IMR-90 (cell line): ENCODE results near the gene GPR149. TPM values are rescaled to one million over a fixed set of nuclear protein-coding genes. Genes with fewer than 3 reads are reported as not detected.

Experiments used
- ATAC-seq: fragments of 200-7000 bp; cut with Tn5 transposase; 2 replicates; pipeline ENCODE4 v1.9.1; 2020; ENCODE audit warnings: low read depth, mild to moderate bottlenecking, moderate library complexity
- BruUV-seq: library from RNA; stranded (reverse); fragments of 400-500 nt; replicated peaks from 2 replicates; lab custom pipeline; 2021; lab: Mats Ljungman, UMichigan
- CTCF ChIA-PET: fragments of 300-600 bp; formaldehyde crosslinking; extraction: SDS; loops from one replicate; lab custom pipeline; 2021; ENCODE audit warnings: antibody characterized with exemption; lab: Yijun Ruan, JAX
- POLR2A ChIA-PET: fragments of 300-600 bp; sonication (Branson Sonifier 250); formaldehyde crosslinking; loops from one replicate; lab custom pipeline; 2022; ENCODE audit warnings: antibody characterized with exemption; ENCODE audit not compliant: unreplicated experiment; lab: Charles Lee
- DNase-seq: peaks from one replicate; pipeline ENCODE4 v3.0.0; 2013
- H2AFZ ChIP-seq: replicated peaks from 2 replicates; pipeline ENCODE3; 2013; ENCODE audit warnings: low read length, mild to moderate bottlenecking; ENCODE audit not compliant: poor library complexity
- H2AK5ac ChIP-seq: 2 replicates; pipeline ENCODE4 v1.6.1; 2013; ENCODE audit warnings: low read depth, low read length, inconsistent platforms
- H2AK9ac ChIP-seq: replicated peaks from 2 replicates; pipeline ENCODE3; 2013; ENCODE audit warnings: mild to moderate bottlenecking, low read depth, low read length, moderate library complexity; ENCODE audit not compliant: poor library complexity
- H2BK120ac ChIP-seq: 2 replicates; pipeline ENCODE4 v1.6.1; 2013; ENCODE audit warnings: low read depth, low read length, inconsistent platforms
- H2BK15ac ChIP-seq: 3 replicates; pipeline ENCODE4 v1.6.1; 2013; ENCODE audit warnings: low read depth, low read length, inconsistent platforms
- H2BK20ac ChIP-seq: 2 replicates; pipeline ENCODE4 v1.6.1; 2013; ENCODE audit warnings: low read depth, mild to moderate bottlenecking, inconsistent platforms, low read length, moderate library complexity
- H2BK5ac ChIP-seq: 2 replicates; pipeline ENCODE4 v1.6.1; 2013; ENCODE audit warnings: mild to moderate bottlenecking, low read depth, low read length, inconsistent platforms; ENCODE audit not compliant: poor library complexity, severe bottlenecking
- H3K14ac ChIP-seq: replicated peaks from 2 replicates; pipeline ENCODE4 v1.6.1; 2013; ENCODE audit warnings: low read depth, low read length, inconsistent platforms
- H3K18ac ChIP-seq: 2 replicates; pipeline ENCODE4 v1.6.1; 2013; ENCODE audit warnings: low read depth, low read length, control low read depth
- H3K23ac ChIP-seq: 2 replicates; pipeline ENCODE4 v1.6.1; 2013; ENCODE audit warnings: low read depth, low read length, inconsistent platforms
- H3K27ac ChIP-seq: 2 replicates; pipeline ENCODE4 v1.5.1; 2013; ENCODE audit warnings: mild to moderate bottlenecking, control low read depth, low read length; ENCODE audit not compliant: insufficient read depth
- H3K27me3 ChIP-seq: 2 replicates; pipeline ENCODE4 v1.6.1; 2013; ENCODE audit warnings: low read length; ENCODE audit not compliant: control insufficient read depth, insufficient read depth
- H3K36me3 ChIP-seq: 2 replicates; pipeline ENCODE4 v1.6.1; 2013; ENCODE audit warnings: low read length, mixed read lengths; ENCODE audit not compliant: control insufficient read depth, insufficient read depth
- H3K4ac ChIP-seq: 2 replicates; pipeline ENCODE4 v1.6.1; 2013; ENCODE audit warnings: low read depth, low read length, inconsistent platforms
- H3K4me1 ChIP-seq: 2 replicates; pipeline ENCODE4 v1.6.1; 2013; ENCODE audit warnings: low read length, mixed read lengths; ENCODE audit not compliant: control insufficient read depth, insufficient read depth
- H3K4me2 ChIP-seq: 2 replicates; pipeline ENCODE4 v1.6.1; 2013; ENCODE audit warnings: low read depth, mild to moderate bottlenecking, control low read depth, low read length, moderate library complexity
- H3K4me3 ChIP-seq: 2 replicates; pipeline ENCODE4 v1.5.1; 2013; ENCODE audit warnings: low read depth, mild to moderate bottlenecking, control low read depth, low read length, moderate library complexity; ENCODE audit not compliant: insufficient read depth
- H3K56ac ChIP-seq: 2 replicates; pipeline ENCODE4 v1.6.1; 2013; ENCODE audit warnings: low read length, inconsistent platforms; ENCODE audit not compliant: insufficient read depth; ENCODE audit errors: extremely low read depth
- H3K79me1 ChIP-seq, 2 experiments: 2 replicates each; pipeline ENCODE4 v1.6.1; 2013; ENCODE audit warnings: low read length in 2 of 2, inconsistent platforms in 1 of 2, low read depth in 1 of 2
- H3K9ac ChIP-seq: 2 replicates; pipeline ENCODE4 v1.6.1; 2013; ENCODE audit warnings: low read depth, low read length, control low read depth
- H3K9me1 ChIP-seq: 2 replicates; pipeline ENCODE4 v1.6.1; 2013; ENCODE audit warnings: low read length, inconsistent platforms; ENCODE audit not compliant: insufficient read depth
- H3K9me3 ChIP-seq: 2 replicates; pipeline ENCODE4 v1.6.1; 2013; ENCODE audit warnings: low read length; ENCODE audit not compliant: control insufficient read depth, insufficient read depth
- H4K20me1 ChIP-seq: 2 replicates; pipeline ENCODE4 v1.6.1; 2013; ENCODE audit warnings: low read length, inconsistent platforms; ENCODE audit not compliant: insufficient read depth
- H4K5ac ChIP-seq: 2 replicates; pipeline ENCODE4 v1.6.1; 2013; ENCODE audit warnings: mild to moderate bottlenecking, low read depth, low read length, control low read depth
- H4K8ac ChIP-seq, 2 experiments: 2 replicates each; pipeline ENCODE4 v1.6.1; 2013; ENCODE audit warnings: low read depth in 2 of 2, low read length in 2 of 2, control low read depth in 1 of 2, inconsistent platforms in 1 of 2
- H4K91ac ChIP-seq: 2 replicates; pipeline ENCODE4 v1.6.1; 2013; ENCODE audit warnings: low read depth, low read length, inconsistent platforms; ENCODE audit not compliant: insufficient read depth
- BHLHE40 ChIP-seq: fragments of 150-350 bp; IDR thresholded peaks from 2 replicates; pipeline ENCODE4 v1.6.1; 2016; ENCODE audit warnings: mild to moderate bottlenecking, low read depth, low read length
- CEBPB ChIP-seq: IDR thresholded peaks from 2 replicates; pipeline ENCODE4 v1.6.1; 2012; ENCODE audit warnings: low read depth, low read length, improper control_type of control experiment
- CHD1 ChIP-seq: IDR thresholded peaks from 2 replicates; pipeline ENCODE4 v1.6.1; 2012; ENCODE audit warnings: low read depth, low read length, improper control_type of control experiment
- CTCF ChIP-seq: conservative IDR thresholded peaks from 2 replicates; pipeline ENCODE4 v1.5.1; 2012; ENCODE audit warnings: mild to moderate bottlenecking, low read depth, low read length, improper control_type of control experiment
- ELK1 ChIP-seq: fragments of 150-350 bp; IDR thresholded peaks from 2 replicates; pipeline ENCODE4 v1.6.1; 2016; ENCODE audit warnings: low read depth, mild to moderate bottlenecking, low read length, moderate library complexity, borderline replicate concordance
- FOS ChIP-seq: fragments of 150-350 bp; IDR thresholded peaks from 2 replicates; pipeline ENCODE4 v1.6.1; 2016; ENCODE audit warnings: low read depth, low read length
- MAFK ChIP-seq: IDR thresholded peaks from 2 replicates; pipeline ENCODE4 v1.6.1; 2012; ENCODE audit warnings: low read depth, low read length, improper control_type of control experiment
- MAZ ChIP-seq: IDR thresholded peaks from 2 replicates; pipeline ENCODE4 v1.6.1; 2012; ENCODE audit warnings: low read depth, mild to moderate bottlenecking, low read length, improper control_type of control experiment, moderate library complexity, borderline replicate concordance
- MXI1 ChIP-seq: IDR thresholded peaks from 2 replicates; pipeline ENCODE4 v1.6.1; 2012; ENCODE audit warnings: low read depth, mild to moderate bottlenecking, low read length, moderate library complexity, borderline replicate concordance
- NFE2L2 ChIP-seq: fragments of 150-350 bp; IDR thresholded peaks from 2 replicates; pipeline ENCODE4 v1.6.1; 2016; ENCODE audit warnings: low read depth, mild to moderate bottlenecking, low read length
- POLR2A ChIP-seq: IDR thresholded peaks from 2 replicates; pipeline ENCODE4 v1.6.1; 2012; ENCODE audit warnings: mild to moderate bottlenecking, low read depth, low read length
- RAD21 ChIP-seq: IDR thresholded peaks from 2 replicates; pipeline ENCODE4 v1.6.1; 2012; ENCODE audit warnings: low read length, improper control_type of control experiment
- RCOR1 ChIP-seq: IDR thresholded peaks from 2 replicates; pipeline ENCODE4 v1.6.1; 2012; ENCODE audit warnings: mild to moderate bottlenecking, low read length, improper control_type of control experiment; ENCODE audit not compliant: insufficient replicate concordance
- RFX5 ChIP-seq: IDR thresholded peaks from 2 replicates; pipeline ENCODE4 v1.8.0; 2012; ENCODE audit warnings: low read depth, mild to moderate bottlenecking, low read length, moderate library complexity
- SMC3 ChIP-seq: fragments of 150-350 bp; IDR thresholded peaks from 2 replicates; pipeline ENCODE4 v1.6.1; 2016; ENCODE audit warnings: low read depth, mild to moderate bottlenecking, antibody characterized with exemption, low read length, moderate library complexity
- USF2 ChIP-seq: fragments of 150-350 bp; IDR thresholded peaks from 2 replicates; pipeline ENCODE4 v1.6.1; 2017; ENCODE audit warnings: mild to moderate bottlenecking, antibody characterized with exemption, low read length, low read depth
- dilution Hi-C: fragments of 300-500 bp; cut with HindIII; formaldehyde crosslinking; loops from one replicate; pipeline ENCODE4 v1.14.3; 2018; ENCODE audit warnings: low sequenced_read_pairs; ENCODE audit not compliant: unreplicated experiment
- in situ Hi-C: fragments of 300-500 bp; cut with MboI; formaldehyde crosslinking; loops from 3 replicates; pipeline ENCODE4 v1.14.3; 2019; ENCODE audit warnings: low sequenced_read_pairs, inconsistent platforms, mixed read lengths
- intact Hi-C: fragments of 100-400 bp; cut with micrococcal nuclease; formaldehyde crosslinking; loops from 2 replicates; pipeline ENCODE4 v1.10.0; 2022
- polyA plus RNA-seq, 3 experiments: library from polyadenylated mRNA; depleted of rRNA; stranded (reverse); fragments of >200 nt; gene quantifications; 2 replicates each; pipeline ENCODE4 v1.2.3, GENCODE V29; 2012; ENCODE audit warnings: low replicate concordance in 1 of 3
- total RNA-seq: library from RNA; depleted of rRNA; stranded (reverse); fragments of >200 nt; gene quantifications from 2 replicates; pipeline ENCODE4 v1.2.3, GENCODE V29; 2012

The GPR149 gene
- total and polyA plus RNA-seq, 2 of the 4 experiments (the other 2 are of a cell fraction): not detected

- no peak overlapping the region for H2BK5ac ChIP-seq
- no peaks in the 10 kb centered on the region for H3K4me1 ChIP-seq
- H4K8ac ChIP-seq: no peak overlapping the region
- no peaks in the 10 kb centered on the region for H3K9me1 ChIP-seq
- DNase-seq (no peak), ATAC-seq (no peak)
- H3K9me3 ChIP-seq: no peaks in the 10 kb centered on the region
- H4K5ac ChIP-seq: no peak overlapping the region
- no peak overlapping the region for H3K18ac ChIP-seq
- no peak overlapping the region for H2AK5ac ChIP-seq
- no peak overlapping the region for H3K27ac ChIP-seq
- TF ChIP-seq POLR2A (no peak), ELK1 (no peak), CEBPB (no peak), RAD21 (no peak), USF2 (no peak), CTCF (no peak), MAZ (no peak), MXI1 (no peak), RCOR1 (no peak), BHLHE40 (no peak), MAFK (no peak), CHD1 (no peak), SMC3 (no peak), RFX5 (no peak), FOS (no peak), NFE2L2 (no peak)
- H3K9ac ChIP-seq: no peak overlapping the region
- H3K79me1 ChIP-seq: peaks cover 4 to 7% of the 10 kb centered on the region in 2 experiments
- H3K56ac ChIP-seq: no peak overlapping the region
- H3K23ac ChIP-seq: no peak overlapping the region
- H3K4me2 ChIP-seq: no peak overlapping the region
- H4K91ac ChIP-seq: no peak overlapping the region
- H4K20me1 ChIP-seq: no peaks in the 10 kb centered on the region
- no peak overlapping the region for H2BK20ac ChIP-seq
- H2BK15ac ChIP-seq: no peak overlapping the region
- peaks cover 18% of the 10 kb centered on the region for H3K36me3 ChIP-seq
- no peak overlapping the region for H2BK120ac ChIP-seq
- POLR2A ChIA-PET: no interaction called here
- in situ Hi-C loops (no loop called here), dilution Hi-C loops (no loop called here), intact Hi-C loops (no loop called here)
- H3K27me3 ChIP-seq: no peaks in the 10 kb centered on the region
- H3K4me3 ChIP-seq: no peak overlapping the region
- no TSS peak for BruUV-seq
- CTCF ChIA-PET: no interaction called here
- H3K14ac ChIP-seq: no peak overlapping the region
- no peak overlapping the region for H3K4ac ChIP-seq
- H2AK9ac ChIP-seq: no peak overlapping the region
- no peak overlapping the region for H2AFZ ChIP-seq
Observed at GRCh38 chr3:154307363-154307762, 122.6 kb downstream of the GPR149 start.
